ENCODE results near the gene VWA3B.
"Not testable (repeated sequence)": the region's sequence is repeated elsewhere in the genome, so short reads cannot be mapped to it uniquely, and the experiment has no call there.

VWA3B gene

DNA sequence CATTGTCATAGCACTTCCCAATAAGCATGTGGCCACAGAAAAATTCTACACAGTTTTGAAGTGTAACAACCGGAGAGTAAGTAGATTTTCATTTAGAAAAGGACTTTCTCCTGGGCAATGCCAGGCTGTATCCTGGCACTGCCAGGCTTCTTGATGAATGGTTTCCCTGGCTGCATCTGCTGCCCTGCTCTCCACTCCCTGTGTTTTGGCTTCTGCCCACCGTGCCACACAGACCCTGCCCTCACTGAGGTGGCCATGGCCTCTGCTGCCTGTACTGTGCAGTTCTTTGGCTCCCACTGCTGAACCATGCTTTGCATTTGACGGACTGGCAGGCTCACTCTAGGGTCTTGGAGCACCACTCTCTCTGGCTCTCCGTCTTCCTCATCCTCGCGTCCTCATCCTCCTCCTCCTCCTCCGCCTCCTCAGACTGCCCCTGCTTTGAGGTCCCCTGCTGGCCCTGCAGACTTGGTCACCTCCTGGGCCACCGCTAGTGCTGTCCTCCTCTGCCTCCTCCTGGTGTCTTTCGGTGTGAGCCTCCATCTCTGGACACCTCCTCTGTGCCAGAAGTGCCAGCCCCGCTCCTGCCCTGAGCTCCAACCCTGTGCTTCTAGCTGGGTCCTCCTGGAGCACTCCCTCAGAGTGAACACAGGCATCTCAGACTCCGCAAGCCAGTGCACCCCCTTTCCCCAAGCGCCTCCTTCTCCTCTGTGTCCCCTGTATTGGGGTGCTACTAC, 213.3 kb downstream of the VWA3B start:
- DNase-seq: no peak

DNA sequence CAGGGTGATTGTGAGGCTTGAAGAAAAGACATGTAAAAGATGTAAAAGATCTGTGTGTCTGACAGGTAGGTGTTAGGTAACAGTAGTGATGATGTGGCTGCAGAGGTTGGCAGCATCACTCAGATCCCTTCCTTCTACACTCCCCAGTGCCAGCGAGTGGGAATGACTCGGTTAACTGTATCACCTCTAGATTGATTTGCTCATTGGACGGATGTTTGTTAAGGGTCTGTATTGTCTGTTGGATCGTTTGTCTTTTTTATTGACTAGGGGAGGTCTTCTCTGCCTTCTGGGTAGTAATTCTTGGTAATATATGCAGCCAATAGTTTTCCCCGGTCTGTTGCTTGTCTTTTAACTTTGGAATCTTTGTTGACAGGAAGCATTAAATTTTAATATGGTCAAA, 214.5 kb downstream of the VWA3B start:
- DNase-seq: no peak

DNA sequence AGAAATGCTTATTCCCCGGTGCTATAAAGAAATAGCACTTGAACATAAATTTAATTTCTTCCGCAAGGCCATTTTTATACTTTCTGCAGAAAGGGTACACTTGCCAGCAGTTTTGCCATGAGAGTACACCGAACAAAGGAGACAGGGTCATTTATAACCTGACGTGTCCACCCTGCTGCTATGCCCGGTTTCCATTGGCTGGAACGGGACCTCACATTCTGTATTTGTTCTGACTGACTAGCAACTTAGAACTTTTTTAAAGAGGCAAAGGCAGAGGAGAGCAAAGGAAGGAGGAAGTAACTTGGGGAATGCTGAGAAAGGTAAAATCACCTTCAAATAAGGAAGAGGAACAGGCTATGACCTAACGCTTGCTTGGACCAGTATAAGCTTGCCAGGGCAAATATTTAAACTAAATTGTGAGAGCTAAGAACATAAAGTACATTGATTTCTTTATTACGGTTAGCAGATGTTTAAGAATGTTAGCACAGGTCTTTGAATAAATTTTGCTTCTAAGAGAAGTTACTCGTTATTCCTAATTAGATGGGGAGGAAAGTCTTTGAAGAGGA, 220.2 kb downstream of the VWA3B start:
- not testable (repeated sequence) for DNase-seq

DNA sequence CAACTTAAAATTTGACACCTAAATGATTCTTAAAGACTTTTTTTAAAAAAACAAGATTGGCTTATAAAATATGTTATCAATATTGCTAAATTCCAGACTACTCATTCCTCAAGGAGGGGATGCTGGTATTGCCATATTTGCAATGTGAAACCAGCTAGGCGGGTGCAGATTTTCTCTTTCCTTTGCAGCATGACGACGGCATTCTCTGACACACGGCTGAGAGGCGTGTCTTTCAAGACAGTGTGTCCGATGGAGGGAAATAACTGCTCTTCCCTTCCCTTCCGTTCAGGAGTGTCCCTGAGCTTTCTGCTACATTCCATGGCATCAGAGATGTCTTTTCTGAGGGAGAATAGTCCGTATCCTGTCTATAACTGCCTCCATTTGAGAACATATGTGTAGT, 221.1 kb downstream of the VWA3B start:
- DNase-seq: no peak

DNA sequence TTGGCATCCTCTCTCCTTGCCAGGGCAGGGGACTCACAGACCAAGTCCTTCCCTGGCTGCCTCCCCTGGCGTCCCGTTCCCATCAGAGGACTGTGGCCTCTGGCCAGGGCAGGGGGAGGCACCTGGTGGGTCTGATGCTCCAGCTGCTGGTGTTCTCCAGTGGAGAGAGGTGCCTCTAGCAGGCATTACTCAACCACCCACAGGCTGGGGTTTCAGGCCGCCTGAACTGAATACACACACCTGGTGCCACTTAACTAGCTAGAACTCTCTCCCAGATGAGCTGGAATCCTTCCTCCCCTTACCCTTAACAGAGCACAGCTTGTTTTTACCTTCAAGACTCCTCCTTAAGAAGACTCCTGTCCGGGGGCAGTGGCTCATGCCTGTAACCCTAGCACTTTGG, 221.6 kb downstream of the VWA3B start:
- DNase-seq: no peak

DNA sequence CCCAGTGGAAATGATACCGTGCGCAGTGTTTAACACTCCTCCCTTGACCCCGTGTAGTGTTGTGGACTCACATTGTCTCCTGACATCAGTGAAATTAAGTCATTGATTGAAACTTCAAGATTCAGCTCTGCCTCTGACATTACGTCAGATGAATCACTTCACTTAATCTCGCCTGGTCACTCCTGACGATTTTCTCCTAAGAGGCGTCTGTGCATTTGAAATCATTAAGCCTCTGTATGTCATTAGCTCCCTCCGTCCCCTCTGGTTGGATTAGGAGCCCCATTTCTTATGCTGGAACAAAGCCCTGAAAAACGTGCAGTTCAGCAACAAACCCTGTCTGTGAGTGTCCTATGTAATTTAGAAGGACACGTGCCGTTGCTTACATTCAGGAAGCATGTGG, 222.6 kb downstream of the VWA3B start:
- no peak for DNase-seq

DNA sequence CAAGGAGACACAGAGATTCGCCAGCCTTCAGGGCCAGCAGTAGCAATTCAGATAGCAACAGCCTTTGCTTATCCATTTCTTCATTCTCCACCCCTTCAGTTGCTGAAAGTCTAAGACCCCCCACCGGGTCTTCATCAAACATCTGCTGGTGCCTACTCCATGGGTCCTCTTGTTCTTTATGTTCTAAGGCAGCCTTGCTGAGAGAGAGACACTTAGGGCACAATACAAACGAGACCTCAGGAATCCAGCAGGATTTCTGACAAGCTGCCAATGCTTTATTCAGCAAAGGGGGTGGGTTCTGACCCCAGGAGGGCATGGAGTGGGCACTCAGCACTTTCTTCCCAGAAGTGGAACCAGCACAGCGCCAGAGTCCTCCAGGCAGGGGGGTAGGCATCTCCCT, 223.0 kb downstream of the VWA3B start:
- no peak for DNase-seq

DNA sequence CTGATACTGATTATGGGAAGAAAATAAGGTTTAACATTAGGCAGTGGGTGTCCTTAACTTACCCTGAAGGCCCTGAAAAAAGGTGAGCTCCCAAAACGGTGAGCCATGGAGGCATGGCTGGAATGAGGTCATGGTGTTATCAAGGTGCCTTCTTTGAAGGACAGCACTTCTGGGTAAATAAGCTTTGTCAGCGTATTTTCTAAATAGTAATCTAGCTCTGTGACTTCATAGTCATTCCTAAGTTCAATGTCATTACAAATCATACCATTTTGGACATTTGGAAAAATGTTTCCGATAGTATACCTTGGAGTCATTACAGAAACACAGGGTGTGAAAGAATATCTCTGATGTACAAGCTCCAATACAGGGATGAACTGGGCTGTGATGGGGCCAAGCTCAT, 224.1 kb downstream of the VWA3B start:
- DNase-seq: no peak

DNA sequence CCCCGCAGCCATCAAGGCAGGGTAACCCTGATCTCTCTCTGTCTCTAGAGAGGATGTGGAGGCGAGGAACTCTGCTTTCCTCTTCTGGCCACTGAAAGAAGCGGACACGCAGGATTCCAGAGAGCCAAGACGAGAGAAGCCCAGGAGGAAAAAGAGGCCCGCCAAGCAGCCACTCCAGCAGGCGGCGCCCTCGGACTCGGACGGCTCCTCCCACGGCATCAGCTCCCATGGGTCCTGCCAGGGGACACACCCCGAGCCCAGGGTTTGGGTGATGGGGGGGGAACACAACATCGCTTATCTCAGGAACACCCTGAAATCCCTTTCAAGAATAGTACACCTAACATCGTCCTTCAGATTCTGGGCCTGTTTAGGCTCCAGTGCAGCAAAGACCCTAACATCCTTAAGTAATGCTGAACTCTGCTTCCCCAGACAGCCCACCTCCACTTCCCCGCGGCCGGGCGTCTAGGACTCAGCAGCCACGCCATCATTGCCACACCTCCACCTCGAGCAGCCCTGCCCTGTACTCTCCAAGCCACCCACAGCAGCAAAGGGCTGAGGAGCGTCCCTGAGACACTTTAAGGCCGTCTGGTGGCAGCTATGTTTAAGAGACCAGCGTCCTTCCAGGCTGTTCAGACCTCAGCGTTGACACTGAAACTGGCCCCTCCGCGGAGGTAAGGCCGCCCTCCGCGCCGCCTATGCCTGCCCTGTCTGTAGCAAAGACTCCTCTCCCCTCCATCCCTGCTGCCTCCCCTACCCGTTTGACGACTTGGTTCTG, 225.0 kb downstream of the VWA3B start:
- DNase-seq: no peak

DNA sequence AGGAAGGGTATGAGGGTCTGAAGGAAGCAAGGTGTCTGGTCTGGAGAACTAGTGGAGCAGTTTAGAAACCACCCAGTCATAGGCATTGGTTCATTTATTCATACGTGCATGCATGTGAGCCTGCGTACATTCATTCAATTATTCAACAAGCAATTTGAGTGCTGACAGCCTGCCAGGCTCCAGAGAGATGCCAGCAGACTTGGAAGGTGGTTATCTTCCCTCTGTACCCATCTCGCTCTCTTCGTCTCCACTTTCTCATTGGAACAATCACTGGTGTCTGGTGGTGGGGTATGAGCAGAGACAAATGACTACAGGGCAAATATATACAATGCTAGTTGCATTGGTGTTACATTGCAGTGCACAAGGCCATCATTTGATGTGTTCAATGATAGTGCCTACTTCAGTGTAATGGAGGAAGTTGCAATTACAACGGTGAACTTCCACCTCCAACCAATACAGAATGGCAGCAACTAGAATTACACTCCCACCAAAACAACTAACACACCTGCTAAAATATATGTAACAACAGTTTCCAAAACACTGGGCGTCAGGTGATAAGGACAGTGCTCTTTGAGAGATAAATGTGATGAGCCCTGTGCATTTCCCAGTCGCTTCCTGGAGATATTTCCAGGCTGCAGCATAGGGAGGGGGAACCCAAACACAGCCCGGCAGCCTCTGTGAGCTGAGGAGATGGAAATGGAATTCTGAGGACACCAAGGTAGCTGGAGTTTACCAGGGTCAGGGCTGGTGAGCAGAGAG, 226.7 kb downstream of the VWA3B start:
- no peak for DNase-seq

DNA sequence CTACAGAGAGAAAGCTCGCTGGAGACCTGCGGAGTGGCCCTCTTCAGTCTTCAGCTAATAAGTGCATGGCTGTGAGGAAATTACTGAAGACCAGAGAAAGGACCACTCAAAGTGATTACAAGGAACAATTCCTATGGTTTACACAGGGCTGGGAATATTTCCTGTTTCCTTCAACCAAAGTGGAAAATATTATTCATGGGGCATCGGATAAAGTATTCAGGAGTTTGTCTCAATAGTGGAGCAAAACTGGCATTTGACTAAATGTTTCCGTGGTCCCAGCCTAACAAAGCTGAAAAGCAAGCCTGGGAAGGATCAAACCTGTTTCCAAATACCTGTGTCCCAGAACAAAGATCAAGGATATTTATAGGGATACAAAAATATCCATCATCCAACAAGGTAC, 227.3 kb downstream of the VWA3B start:
- DNase-seq: no peak

DNA sequence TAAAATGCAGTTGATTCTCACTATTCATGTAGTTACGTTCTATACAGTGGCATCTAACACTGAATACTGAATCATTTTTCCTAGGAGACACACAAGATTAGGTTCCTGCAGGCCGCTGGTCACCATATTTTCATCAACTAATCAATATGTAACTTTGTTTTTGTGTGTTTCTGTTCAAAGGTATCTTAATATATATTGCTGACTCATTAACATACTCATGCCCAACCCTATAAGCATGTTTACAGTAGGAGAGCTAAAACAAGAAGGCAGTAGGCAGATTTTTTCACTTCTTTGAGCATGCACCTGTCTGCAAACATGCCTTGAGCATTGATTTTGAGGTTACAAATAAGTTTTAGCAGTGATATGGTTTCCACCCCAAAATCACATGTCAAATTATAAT, 229.0 kb downstream of the VWA3B start:
- DNase-seq: no peak

DNA sequence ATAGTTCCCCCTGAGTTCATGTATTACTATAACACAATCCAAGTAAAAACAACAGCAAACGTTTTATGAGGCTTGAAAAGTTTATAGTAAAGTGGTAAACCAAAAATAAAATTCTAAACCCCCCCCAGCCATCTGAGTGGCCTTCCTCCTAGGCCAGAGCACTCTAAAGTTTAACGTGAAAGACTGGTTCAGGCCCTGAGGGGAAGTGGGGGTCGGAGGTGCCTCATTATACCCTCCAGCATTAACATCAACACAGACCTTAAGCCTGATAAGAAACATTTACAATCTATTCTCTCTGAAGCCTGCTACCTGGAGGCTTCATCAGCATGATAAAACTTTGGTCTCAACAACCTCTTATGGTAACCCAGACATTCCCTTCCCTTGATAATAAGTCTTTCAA, 230.2 kb downstream of the VWA3B start:
- DNase-seq: no peak

DNA sequence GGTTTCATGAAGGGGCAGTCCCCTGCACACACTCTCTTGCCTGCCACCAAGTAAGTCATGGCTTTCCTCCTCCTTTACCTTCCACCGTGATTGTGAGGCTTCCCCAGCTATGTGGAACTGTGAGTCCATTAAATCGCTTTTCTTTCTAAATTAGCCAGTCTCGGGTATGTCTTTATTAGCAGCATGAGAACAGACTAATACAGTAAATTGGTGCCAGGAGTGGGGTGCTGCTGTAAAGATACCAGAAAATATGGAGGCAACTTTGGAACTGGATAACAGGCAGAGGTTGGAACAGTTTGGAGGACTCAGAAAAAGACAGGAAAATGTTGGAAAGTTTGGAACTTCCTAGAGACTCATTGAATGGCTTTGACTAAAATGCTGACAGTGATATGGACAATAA, 233.2 kb downstream of the VWA3B start:
- not testable (repeated sequence) for DNase-seq

DNA sequence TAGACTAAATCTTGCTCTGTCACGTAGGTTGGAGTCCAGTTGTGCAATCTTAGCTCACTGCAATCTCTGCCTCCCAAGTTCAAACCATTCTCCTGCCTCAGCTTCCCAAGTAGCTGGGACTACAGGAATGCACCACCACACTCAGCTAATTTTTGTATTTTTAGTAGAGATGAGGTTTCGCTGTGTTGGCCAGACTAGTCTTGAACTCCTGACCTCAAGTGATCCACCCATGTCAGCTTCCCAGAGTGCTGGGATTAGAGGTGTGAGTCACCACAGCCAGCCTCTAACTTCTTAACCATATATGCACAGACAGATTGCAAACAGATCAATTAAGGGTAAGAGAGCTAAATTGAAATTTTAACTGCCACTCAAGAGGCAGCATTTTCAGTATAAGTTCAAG, 237.2 kb downstream of the VWA3B start:
- DNase-seq: no peak

DNA sequence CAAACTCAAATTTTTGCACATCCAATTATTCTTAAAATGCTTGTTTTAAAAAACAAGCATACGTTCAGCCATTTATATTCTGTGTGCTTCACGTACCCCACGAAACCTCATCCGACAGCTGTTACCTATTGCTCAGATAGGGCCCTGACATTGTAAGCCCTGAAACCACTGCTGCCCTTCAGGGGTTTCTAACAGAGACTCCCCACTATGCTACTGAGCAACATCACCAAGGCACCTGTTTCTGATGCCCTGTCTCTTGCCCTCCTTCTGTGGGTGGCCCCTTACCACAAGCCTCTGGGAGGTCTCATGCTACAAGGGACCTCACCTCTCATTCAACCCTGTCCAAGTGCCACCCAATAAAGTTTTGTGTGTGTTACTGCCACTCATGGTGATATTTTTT, 240.8 kb downstream of the VWA3B start:
- DNase-seq: no peak

DNA sequence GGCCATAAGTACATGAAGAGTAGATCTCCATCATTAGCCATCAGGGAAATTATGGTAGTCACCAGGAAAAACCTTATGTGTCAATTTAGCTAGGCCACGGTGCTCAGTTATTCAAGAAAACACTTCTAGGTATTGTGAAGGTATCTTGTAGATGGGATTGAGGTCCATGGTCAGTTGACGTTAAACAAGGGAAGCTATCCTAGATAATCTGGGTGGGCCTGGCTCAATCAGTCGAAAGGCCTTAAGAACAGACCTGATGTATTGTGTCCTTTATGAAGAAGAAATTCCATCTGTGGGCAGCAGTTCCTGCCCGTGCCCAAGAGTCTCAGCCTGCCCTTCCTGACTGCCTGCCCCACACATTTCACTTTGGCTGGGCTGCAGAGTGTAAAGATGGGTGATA, 242.6 kb downstream of the VWA3B start:
- no peak for DNase-seq

DNA sequence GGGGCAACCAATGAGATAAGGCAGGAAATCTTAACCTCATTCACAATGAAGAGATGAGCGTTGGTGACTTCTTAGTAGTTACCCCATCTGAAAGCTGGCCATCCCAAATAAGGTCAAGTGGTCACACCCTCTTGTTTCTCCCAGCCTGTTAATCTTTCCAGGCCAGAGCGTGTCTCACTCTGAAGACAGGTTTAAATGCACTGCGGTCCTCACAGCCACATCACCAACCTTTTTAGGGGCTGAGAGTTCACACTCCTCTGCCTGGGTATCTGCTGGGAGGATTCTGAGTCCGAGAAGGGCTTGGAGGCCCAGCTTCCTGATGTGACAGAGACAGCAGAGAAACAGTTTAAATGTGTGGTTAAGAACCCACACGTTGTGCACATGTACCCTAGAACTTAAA, 246.0 kb downstream of the VWA3B start:
- no peak for DNase-seq

DNA sequence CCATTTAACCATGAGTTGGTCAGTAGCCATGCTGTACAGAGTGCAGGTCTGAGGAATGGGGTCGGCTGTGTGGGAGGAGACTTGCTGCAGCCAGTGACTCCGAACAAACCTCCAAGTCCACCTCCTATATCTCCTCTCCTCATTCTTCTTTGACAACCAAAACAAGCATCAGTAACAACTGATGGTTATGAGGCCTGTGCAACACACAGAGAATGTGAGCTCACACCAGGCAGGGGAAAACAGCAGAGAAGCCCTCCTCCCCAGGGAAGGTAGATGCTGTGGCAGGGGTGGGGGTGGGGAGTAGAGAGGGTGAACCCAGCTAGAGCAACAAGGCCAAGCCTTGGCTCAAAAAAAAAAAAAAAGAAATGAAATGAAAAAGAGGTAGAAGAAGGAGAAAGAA, 247.0 kb downstream of the VWA3B start:
- DNase-seq: no peak

DNA sequence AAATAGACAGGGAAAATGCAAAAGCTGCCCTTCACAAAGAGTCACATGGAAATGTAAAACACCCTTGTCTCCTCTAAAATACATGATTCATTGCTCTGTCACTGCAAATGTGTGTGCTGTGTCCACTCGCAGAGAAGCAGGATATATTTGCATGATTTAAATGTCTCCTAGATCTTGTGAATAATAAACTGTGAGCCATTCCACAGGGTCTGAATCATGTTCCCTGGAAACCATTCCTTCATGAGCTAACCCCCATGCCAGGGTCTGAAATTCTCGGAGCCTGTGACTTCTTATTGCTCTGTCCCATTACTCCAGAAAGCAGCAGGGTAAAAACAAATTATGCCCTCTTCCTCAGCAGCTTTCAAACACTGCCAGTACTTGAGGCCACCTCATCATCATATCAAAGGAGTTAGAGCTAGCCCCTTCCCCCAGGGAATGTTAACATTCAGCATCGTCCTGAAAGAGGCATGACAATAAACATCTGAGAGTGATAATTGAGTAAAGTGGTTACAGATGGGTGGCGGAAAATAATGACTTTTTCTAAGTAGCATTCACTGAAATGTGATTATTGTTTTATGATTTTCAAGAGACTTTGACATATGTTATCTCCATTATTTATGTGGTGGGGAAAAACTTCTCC, 247.6 kb downstream of the VWA3B start:
- no peak for DNase-seq

DNA sequence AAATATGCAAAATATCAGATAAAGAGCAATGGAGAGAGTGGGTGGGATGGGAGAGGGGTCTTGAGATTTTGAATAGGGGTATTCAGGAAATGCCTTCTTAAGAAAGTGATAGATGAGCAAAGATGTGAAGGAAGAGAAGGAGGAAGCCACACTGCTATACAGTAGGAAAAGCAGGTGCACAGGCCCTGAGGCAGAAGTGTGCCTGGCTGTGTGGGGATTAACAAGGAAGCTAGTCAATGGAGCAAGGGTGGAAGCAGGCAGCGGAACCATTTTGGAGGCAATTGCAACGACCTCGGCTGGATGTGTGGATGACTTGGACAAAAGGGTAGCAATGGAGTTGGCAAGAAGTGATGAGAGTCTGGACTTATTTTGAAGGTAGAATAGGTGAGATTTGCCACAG, 248.3 kb downstream of the VWA3B start:
- no peak for DNase-seq

DNA sequence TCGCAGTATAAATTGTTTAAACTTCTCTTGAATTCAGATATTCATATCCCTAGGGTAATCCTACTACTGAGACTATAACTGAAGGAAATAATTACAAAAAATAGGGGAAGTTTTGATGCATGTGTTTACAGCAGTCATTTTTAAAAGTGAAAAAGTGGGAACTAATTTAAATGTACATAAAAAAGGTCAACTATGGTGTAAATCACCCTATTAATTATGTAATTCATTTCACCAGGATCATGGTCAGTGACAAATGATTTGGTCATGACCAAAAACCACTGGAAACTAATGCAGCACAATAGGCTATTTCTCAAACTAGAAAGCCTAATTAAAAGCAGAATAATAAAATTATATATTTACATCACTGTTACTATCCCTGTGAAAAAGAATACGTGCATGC, 254.3 kb downstream of the VWA3B start:
- DNase-seq: no peak

DNA sequence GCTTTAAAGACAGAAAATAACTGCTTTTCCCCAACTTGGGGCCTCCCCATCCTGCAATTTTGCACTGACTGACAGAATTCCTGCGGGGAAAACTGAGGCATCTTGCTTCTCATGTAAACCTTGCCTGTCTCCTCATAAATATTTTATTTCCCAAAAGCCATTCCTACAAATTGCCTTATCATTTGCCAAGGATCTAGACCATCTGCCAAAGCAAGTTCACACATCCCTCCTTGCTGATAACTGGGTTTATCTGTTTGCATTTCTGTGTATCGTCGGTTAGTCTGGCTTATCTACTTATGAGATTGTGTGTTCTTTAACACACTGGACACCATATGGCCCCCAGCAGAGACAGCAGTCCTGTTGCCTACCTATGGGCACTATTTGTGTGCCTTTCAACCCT, 256.3 kb downstream of the VWA3B start:
- no peak for DNase-seq

Measured in stimulated activated CD4-positive, alpha-beta T cell treated with anti-CD3 and anti-CD28 coated beads, Interleukin-15, amount 100 ng/mL, for 24 hours (primary cell).